SJSA1 (cell line): ENCODE results near the gene SLC5A1. TPM values are rescaled to one million over a fixed set of nuclear protein-coding genes. Genes with fewer than 3 reads are reported as not detected.

ENCODE experiments used
- DNase-seq, 2 experiments: peaks; one replicate each; pipeline ENCODE4 v3.0.0-alpha.2; 2015 to 2020; ENCODE audit warnings: low spot score in 2 of 2, low read depth in 1 of 2
- H3K27ac ChIP-seq: fragments of 250-450 bp; sonication (Bioruptor Pico); 2 replicates; pipeline ENCODE4 v1.5.1; 2020; ENCODE audit warnings: mild to moderate bottlenecking, moderate library complexity
- H3K27me3 ChIP-seq: fragments of 250-450 bp; sonication (Bioruptor Pico); replicated peaks from 2 replicates; pipeline ENCODE4 v1.5.1; 2020; ENCODE audit warnings: mild to moderate bottlenecking, moderate library complexity
- H3K36me3 ChIP-seq: fragments of 250-450 bp; sonication (Bioruptor Pico); 2 replicates; pipeline ENCODE4 v1.5.1; 2020; ENCODE audit warnings: mild to moderate bottlenecking
- H3K4me1 ChIP-seq: fragments of 250-450 bp; sonication (Bioruptor Pico); replicated peaks from 2 replicates; pipeline ENCODE4 v1.6.1; 2021; ENCODE audit warnings: mild to moderate bottlenecking
- H3K4me3 ChIP-seq: fragments of 250-450 bp; sonication (Bioruptor Pico); 2 replicates; pipeline ENCODE4 v1.5.1; 2020; ENCODE audit warnings: mild to moderate bottlenecking
- H3K9me3 ChIP-seq: fragments of 250-450 bp; sonication (Bioruptor Pico); replicated peaks from 2 replicates; pipeline ENCODE4 v1.5.1; 2020; ENCODE audit warnings: mild to moderate bottlenecking
- total RNA-seq: library from RNA; depleted of rRNA; stranded (reverse); fragments of >200 nt; shearing (Covaris generic); gene quantifications from 2 replicates; pipeline ENCODE4 v1.2.3, GENCODE V29; 2014

Gene SLC5A1
- total RNA-seq, 1 experiment from 2014 or later: not detected

DNA sequence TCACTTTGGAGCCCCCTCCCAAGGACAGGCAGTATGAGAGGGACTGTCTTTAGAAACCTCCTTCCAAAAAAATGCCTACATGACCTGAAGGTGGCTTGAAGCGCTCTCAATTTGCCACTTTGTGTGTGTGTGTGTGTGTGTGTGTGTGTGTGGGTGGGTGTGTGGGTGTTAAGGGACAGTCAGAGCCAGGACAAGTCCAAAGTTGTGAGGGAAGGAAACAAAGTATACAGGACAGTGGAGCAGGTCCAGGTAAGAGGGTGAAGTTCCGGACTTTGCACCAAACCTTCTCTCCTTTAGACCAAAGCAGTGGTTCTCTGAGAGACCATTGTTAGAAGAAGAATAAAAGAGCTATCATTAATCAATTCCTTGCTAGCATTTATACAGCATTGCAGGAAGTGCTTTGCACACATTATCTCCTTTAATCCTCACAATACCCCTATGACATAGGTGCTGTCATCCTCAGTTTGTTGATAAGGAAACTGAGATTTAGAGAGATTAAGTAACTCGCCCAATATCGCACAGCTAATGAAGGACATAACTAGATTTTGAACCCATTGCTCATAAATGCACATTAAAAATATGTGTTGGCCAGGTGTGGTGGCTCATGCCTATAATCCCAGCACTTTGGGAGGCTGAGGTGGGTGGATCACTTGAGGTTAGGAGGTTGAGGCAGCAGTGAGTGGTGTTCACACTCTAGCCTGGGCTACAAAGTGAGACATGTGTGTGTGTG is 12.4 kb upstream of the SLC5A1 start:
- DNase-seq: no peak
- Histone ChIP-seq H3K36me3 (no peaks in the 10 kb centered on the region), H3K4me3 (no peak overlapping the region), H3K4me1 (no peaks in the 10 kb centered on the region), H3K27ac (no peak overlapping the region), H3K27me3 (peaks cover 3% of the 10 kb centered on the region; the same call in 1 of the 2 replicates), H3K9me3 (no peaks in the 10 kb centered on the region; the same call in 1 of the 2 replicates)

DNA sequence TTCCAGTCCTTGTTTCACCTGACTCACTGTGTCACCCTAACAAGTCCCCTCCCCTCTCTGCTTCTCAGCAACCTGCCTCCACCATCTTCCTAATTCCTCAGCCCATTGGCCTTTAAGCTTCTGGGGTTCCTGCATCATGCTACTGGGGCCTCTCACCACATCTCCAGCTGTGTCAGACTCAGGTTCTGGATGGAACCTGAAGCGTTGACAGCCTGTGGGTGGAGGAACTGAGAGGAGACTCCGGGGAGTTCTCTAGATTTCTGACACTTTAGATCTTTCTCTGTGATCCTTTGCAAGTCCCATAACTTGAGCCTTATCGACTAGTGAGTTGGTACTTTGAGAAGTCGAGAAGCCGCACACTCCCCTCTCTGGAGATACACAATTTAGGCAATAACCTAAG is 11.6 kb upstream of the SLC5A1 start:
- no peaks in the 10 kb centered on the region for H3K4me1 ChIP-seq
- H3K9me3 ChIP-seq: no peaks in the 10 kb centered on the region; the same call in 1 of the 2 replicates
- H3K27me3 ChIP-seq: peaks cover 3% of the 10 kb centered on the region; the same call in 1 of the 2 replicates

GRCh38 chr22:32034275-32034674 is 8.8 kb upstream of the SLC5A1 start:
- H3K9me3 ChIP-seq: no peaks in the 10 kb centered on the region; the same call in none of the 2 replicates
- H3K4me1 ChIP-seq: no peaks in the 10 kb centered on the region
- no peaks in the 10 kb centered on the region for H3K36me3 ChIP-seq
- 0 out of 2 replicates have a peak, but pooled peaks cover 3% of the 10 kb centered on the region for H3K27me3 ChIP-seq
- H3K27ac ChIP-seq: no peak overlapping the region
- no peak for DNase-seq
- no peak overlapping the region for H3K4me3 ChIP-seq

More for the DNA sequence above, 11.6 kb upstream of the SLC5A1 start:
- Histone ChIP-seq H3K27ac (no peak overlapping the region), H3K4me3 (no peak overlapping the region), H3K36me3 (no peaks in the 10 kb centered on the region)
- no peak for DNase-seq

GRCh38 chr22:32037236-32037635 is 5.8 kb upstream of the SLC5A1 start:
- Histone ChIP-seq H3K27me3 (0 out of 2 replicates have a peak, but pooled peaks cover 3% of the 10 kb centered on the region), H3K9me3 (no peaks in the 10 kb centered on the region; the same call in none of the 2 replicates), H3K4me1 (no peaks in the 10 kb centered on the region), H3K36me3 (no peaks in the 10 kb centered on the region), H3K4me3 (no peak overlapping the region), H3K27ac (no peak overlapping the region)
- no peak for DNase-seq

- H3K36me3 ChIP-seq: no peaks in the 10 kb centered on the region
- H3K4me3 ChIP-seq: no peak overlapping the region
- H3K9me3 ChIP-seq: no peaks in the 10 kb centered on the region; the same call in 1 of the 2 replicates
- H3K4me1 ChIP-seq: no peaks in the 10 kb centered on the region
- DNase-seq: no peak
- no peaks in the 10 kb centered on the region for H3K27me3 ChIP-seq
- H3K27ac ChIP-seq: no peak overlapping the region
Observed at GRCh38 chr22:32040324-32040904, 2.6 kb upstream of the SLC5A1 start.

DNA sequence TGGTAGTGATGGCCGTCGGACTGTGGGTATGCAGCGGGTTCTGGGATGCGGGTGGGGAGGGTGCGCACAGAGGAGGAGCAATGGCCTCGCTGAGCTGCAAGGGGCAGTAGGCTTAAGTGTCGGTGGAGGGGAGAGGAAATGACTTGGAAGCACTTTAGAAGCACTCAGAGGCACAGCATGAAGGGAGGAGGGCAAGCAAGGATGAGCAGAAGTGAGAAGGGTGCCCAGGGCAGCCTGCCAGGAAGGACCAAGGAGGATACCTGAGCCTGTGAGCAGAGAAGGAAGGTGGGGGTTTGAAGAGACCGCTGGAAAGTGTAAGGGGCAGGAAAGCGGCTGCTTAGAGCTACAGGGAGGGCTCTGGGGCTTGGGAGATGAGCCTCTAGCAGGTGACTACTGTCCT is 330 bp downstream of the SLC5A1 start:
- H3K9me3 ChIP-seq: no peaks in the 10 kb centered on the region
- H3K36me3 ChIP-seq: no peaks in the 10 kb centered on the region
- H3K4me1 ChIP-seq: no peaks in the 10 kb centered on the region
- no peak overlapping the region for H3K4me3 ChIP-seq
- 0 out of 2 replicates have a peak, but pooled peaks cover 4% of the 10 kb centered on the region for H3K27me3 ChIP-seq
- no peak for DNase-seq
- H3K27ac ChIP-seq: no peak overlapping the region

DNA sequence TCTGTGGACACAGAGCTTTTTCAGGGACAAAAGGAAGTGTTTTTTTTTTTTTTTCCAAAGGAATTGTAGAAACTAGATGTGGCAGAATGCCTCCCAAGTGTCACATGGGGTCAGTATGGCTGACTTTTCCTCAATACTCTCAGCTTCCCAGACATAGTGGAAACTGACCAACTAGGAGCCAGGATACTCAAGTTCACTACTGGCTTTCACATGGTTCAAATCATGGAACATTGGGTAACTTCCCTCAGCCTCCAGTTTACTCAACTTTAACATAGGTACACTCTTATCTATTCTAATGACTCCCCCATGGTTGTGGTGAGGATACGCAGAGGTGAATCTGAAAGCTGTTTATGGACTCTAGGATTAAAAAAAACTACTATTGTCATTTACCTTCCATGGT is 1.4 kb downstream of the SLC5A1 start:
- H3K27ac ChIP-seq: no peak overlapping the region
- H3K27me3 ChIP-seq: 0 out of 2 replicates have a peak, but pooled peaks cover 4% of the 10 kb centered on the region

DNA sequence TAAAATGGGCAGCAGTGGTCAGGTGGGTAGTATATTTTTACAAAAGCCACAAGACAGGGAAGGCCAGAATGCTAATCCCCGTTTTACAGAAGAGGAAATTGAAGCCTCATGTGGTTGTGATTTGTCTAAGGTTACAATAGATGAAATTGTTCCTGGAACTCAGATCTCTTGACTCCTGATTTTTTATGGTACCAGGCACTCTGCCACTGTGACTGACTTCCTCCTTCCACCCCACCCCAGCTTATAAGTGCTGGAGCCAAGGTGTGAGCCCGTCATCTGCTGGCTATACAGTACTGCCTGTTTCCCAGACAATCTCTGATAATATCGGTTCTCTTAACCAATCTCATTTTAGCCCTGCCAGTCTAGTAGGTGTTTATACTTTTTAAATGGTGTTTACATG is 1.9 kb downstream of the SLC5A1 start:
- no peak overlapping the region for H3K27ac ChIP-seq
- H3K36me3 ChIP-seq: no peaks in the 10 kb centered on the region
- no peaks in the 10 kb centered on the region for H3K9me3 ChIP-seq
- H3K4me3 ChIP-seq: no peak overlapping the region
- H3K27me3 ChIP-seq: 0 out of 2 replicates have a peak, but pooled peaks cover 4% of the 10 kb centered on the region
- H3K4me1 ChIP-seq: no peaks in the 10 kb centered on the region
- no peak for DNase-seq

More for the DNA sequence above, 1.4 kb downstream of the SLC5A1 start:
- Histone ChIP-seq H3K36me3 (no peaks in the 10 kb centered on the region), H3K4me1 (no peaks in the 10 kb centered on the region), H3K9me3 (no peaks in the 10 kb centered on the region), H3K4me3 (no peak overlapping the region)
- no peak for DNase-seq

DNA sequence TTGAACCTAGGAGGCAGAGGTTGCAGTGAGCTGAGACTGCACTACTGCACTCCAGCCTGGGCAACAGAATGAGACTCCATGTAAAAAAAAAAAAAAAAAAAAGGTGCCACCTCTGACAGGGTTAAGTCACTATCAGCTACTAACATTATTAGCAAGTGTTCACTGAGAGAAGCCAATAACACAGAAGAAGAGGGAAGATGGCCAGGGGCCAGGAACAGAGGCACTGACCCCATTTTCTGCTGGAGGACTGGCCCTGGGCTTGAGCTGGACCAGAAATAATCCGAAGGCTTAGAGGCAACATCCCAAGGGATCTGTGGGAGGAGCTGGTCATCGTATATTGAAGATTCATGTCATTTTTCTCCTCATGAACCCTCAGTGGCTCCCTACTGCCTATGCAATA is 5.0 kb downstream of the SLC5A1 start:
- H3K27me3 ChIP-seq: 0 out of 2 replicates have a peak, but pooled peaks cover 4% of the 10 kb centered on the region
- DNase-seq: no peak
- no peaks in the 10 kb centered on the region for H3K9me3 ChIP-seq
- peaks cover 10% of the 10 kb centered on the region for H3K4me1 ChIP-seq
- no peaks in the 10 kb centered on the region for H3K36me3 ChIP-seq
- no peak overlapping the region for H3K27ac ChIP-seq
- H3K4me3 ChIP-seq: no peak overlapping the region

GRCh38 chr22:32050678-32051515 is 7.8 kb downstream of the SLC5A1 start:
- no peak overlapping the region for H3K4me3 ChIP-seq
- H3K36me3 ChIP-seq: no peaks in the 10 kb centered on the region
- no peaks in the 10 kb centered on the region for H3K9me3 ChIP-seq
- peak; percentile 60 to 82 for DNase-seq
- H3K27ac ChIP-seq: no peak overlapping the region
- 0 out of 2 replicates have a peak, but pooled peaks cover 4% of the 10 kb centered on the region for H3K27me3 ChIP-seq
- H3K4me1 ChIP-seq: peaks cover 10% of the 10 kb centered on the region

DNA sequence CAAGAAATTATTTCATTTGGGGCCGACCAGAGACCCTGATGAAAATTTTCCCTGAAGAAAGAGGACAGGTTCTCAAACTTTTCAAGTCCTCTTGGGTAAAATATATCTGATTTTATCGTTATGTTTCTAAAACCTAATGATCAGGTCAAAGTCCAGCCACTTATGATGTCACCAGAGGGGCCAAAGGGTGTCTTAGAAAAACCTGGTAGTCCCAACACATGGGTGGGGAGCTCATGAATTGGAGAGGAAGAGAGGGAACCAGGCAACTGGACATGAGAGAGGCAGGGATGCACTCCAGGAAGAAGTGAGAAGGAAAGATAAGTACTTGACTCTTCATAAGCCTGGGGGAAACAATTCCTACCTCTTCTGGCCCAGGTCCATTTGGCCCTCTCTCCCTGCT is 9.2 kb downstream of the SLC5A1 start:
- no peak overlapping the region for H3K27ac ChIP-seq
- H3K9me3 ChIP-seq: no peaks in the 10 kb centered on the region
- DNase-seq: no peak
- no peaks in the 10 kb centered on the region for H3K27me3 ChIP-seq
- H3K4me1 ChIP-seq: peaks cover 10% of the 10 kb centered on the region
- H3K36me3 ChIP-seq: no peaks in the 10 kb centered on the region
- H3K4me3 ChIP-seq: no peak overlapping the region

GRCh38 chr22:32052936-32053791 is 10.1 kb downstream of the SLC5A1 start:
- DNase-seq: no peak
- no peaks in the 10 kb centered on the region for H3K27me3 ChIP-seq
- H3K27ac ChIP-seq: no peak overlapping the region
- no peaks in the 10 kb centered on the region for H3K36me3 ChIP-seq
- peaks cover 10% of the 10 kb centered on the region for H3K4me1 ChIP-seq
- no peaks in the 10 kb centered on the region for H3K9me3 ChIP-seq
- no peak overlapping the region for H3K4me3 ChIP-seq

- Histone ChIP-seq H3K27ac (no peak overlapping the region), H3K27me3 (no peaks in the 10 kb centered on the region), H3K4me3 (no peak overlapping the region), H3K9me3 (no peaks in the 10 kb centered on the region), H3K4me1 (peaks cover 10% of the 10 kb centered on the region), H3K36me3 (no peaks in the 10 kb centered on the region)
- DNase-seq: no peak
Observed at GRCh38 chr22:32055069-32055468, 12.0 kb downstream of the SLC5A1 start.
